Measurements from ENCODE around the gene RETN. TPM values are rescaled to one million over a fixed set of nuclear protein-coding genes. Genes with fewer than 3 reads are reported as not detected.

The RETN gene
- total RNA-seq, 4 donors from 2014 or later = 1.5 to 1.8 TPM; not detected in 2

GRCh38 chr19:7655581-7655980 lies 13.3 kb upstream of the RETN start:
- no peak for TF ChIP-seq CTCF (IDR thresholded peaks at IDR 0.05; ENCODE audit: low read depth)

GRCh38 chr19:7657131-7657751 lies 11.6 kb upstream of the RETN start:
- TF ChIP-seq CTCF (IDR thresholded peaks at IDR 0.05; ENCODE audit: low read depth) = no peak

GRCh38 chr19:7658219-7658686 lies 10.6 kb upstream of the RETN start:
- no peak for TF ChIP-seq CTCF (IDR thresholded peaks at IDR 0.05; ENCODE audit: low read depth)

- no peak for TF ChIP-seq CTCF (IDR thresholded peaks at IDR 0.05; ENCODE audit: low read depth)
Measured at GRCh38 chr19:7661744-7662538, 6.9 kb upstream of the RETN start.

- TF ChIP-seq CTCF (IDR thresholded peaks at IDR 0.05; ENCODE audit: low read depth) = no peak
Measured at GRCh38 chr19:7662657-7663056, 6.2 kb upstream of the RETN start.

GRCh38 chr19:7663706-7664105 lies 5.1 kb upstream of the RETN start:
- no peak for TF ChIP-seq CTCF (IDR thresholded peaks at IDR 0.05; ENCODE audit: low read depth)

GRCh38 chr19:7665076-7665475 lies 3.8 kb upstream of the RETN start:
- TF ChIP-seq CTCF (IDR thresholded peaks at IDR 0.05; ENCODE audit: low read depth) = no peak

All from subcutaneous adipose tissue (tissue), 4 donors.